Neural cell (in vitro differentiated cells): Measurements from ENCODE around the gene COL1A1. TPM values are rescaled to one million over a fixed set of nuclear protein-coding genes. Genes with fewer than 3 reads are reported as not detected.

ENCODE experiments used
- H2AFZ ChIP-seq: fragments of 200-600, 300-800 bp; sonication (generic), shearing (Covaris generic); 2 replicates; pipeline ENCODE4 v1.6.0; 2014; ENCODE audit warnings: low read depth, mild to moderate bottlenecking, antibody characterized with exemption, low read length, moderate library complexity
- H3F3A ChIP-seq: fragments of 200-600 bp; shearing (Covaris generic); 2 replicates; pipeline ENCODE4 v1.6.1; 2016; ENCODE audit warnings: mild to moderate bottlenecking, moderate library complexity, mixed read lengths, antibody characterized with exemption, low read length; ENCODE audit not compliant: insufficient read depth, poor library complexity, severe bottlenecking
- H3K27ac ChIP-seq: fragments of 200-600, 300-800 bp; sonication (generic), shearing (Covaris generic); 2 replicates; pipeline ENCODE4 v1.5.1; 2014; ENCODE audit warnings: mild to moderate bottlenecking, low read length, moderate library complexity
- H3K27me3 ChIP-seq: fragments of 300-800, 200-600 bp; sonication (generic), shearing (Covaris generic); 2 replicates; pipeline ENCODE4 v1.6.0; 2014; ENCODE audit warnings: mild to moderate bottlenecking, low read depth, low read length, moderate library complexity; ENCODE audit not compliant: insufficient read depth
- H3K36me3 ChIP-seq: fragments of 300-800, 200-600 bp; sonication (generic), shearing (Covaris generic); 2 replicates; pipeline ENCODE4 v1.5.1; 2014; ENCODE audit warnings: mild to moderate bottlenecking, antibody characterized with exemption, low read length, moderate library complexity; ENCODE audit not compliant: insufficient read depth
- H3K4me2 ChIP-seq: fragments of 300-800, 200-600 bp; sonication (generic), shearing (Covaris generic); 2 replicates; pipeline ENCODE4 v1.6.0; 2014; ENCODE audit warnings: mild to moderate bottlenecking, low read length
- H3K4me3 ChIP-seq: fragments of 300-800, 200-600 bp; sonication (generic), shearing (Covaris generic); 2 replicates; pipeline ENCODE4 v1.5.1; 2014; ENCODE audit warnings: mild to moderate bottlenecking, low read length, moderate library complexity
- H3K79me2 ChIP-seq: fragments of 200-600 bp; shearing (Covaris generic); replicated peaks from 2 replicates; pipeline ENCODE4 v1.6.0; 2014; ENCODE audit warnings: mild to moderate bottlenecking, low read length, moderate library complexity; ENCODE audit not compliant: insufficient read depth
- H3K9ac ChIP-seq: fragments of 300-800, 200-600 bp; sonication (generic), shearing (Covaris generic); 2 replicates; pipeline ENCODE4 v1.6.1; 2016; ENCODE audit warnings: mild to moderate bottlenecking, low read length, mixed read lengths
- H3K9me2 ChIP-seq: fragments of 200-600 bp; shearing (Covaris generic); 2 replicates; pipeline ENCODE4 v1.6.1; 2016; ENCODE audit warnings: mild to moderate bottlenecking, low read length, mixed read lengths; ENCODE audit not compliant: insufficient read depth
- H3K9me3 ChIP-seq: fragments of 200-600, 300-800 bp; sonication (generic), shearing (Covaris generic); 2 replicates; pipeline ENCODE4 v1.6.1; 2016; ENCODE audit warnings: mild to moderate bottlenecking, mixed run types, low read length, moderate library complexity, mixed read lengths
- H4K20me1 ChIP-seq: fragments of 200-600 bp; shearing (Covaris generic); 2 replicates; pipeline ENCODE4 v1.6.1; 2016; ENCODE audit warnings: mild to moderate bottlenecking, mixed run types; ENCODE audit not compliant: insufficient read depth
- EP300 ChIP-seq: fragments of 450-650 bp; conservative IDR thresholded peaks from 2 replicates; pipeline ENCODE4 v1.6.1; 2014; ENCODE audit warnings: antibody characterized with exemption, mild to moderate bottlenecking, moderate library complexity; ENCODE audit not compliant: poor library complexity, severe bottlenecking
- EZH2 ChIP-seq: fragments of 200-600, 300-800 bp; shearing (Covaris generic), sonication (generic); IDR thresholded peaks from 2 replicates; pipeline ENCODE4 v1.6.1; 2014; ENCODE audit warnings: antibody characterized with exemption, low read length, borderline replicate concordance, mild to moderate bottlenecking; ENCODE audit not compliant: insufficient read depth, poor library complexity, severe bottlenecking
- MXI1 ChIP-seq: fragments of 450-650 bp; conservative IDR thresholded peaks from 2 replicates; pipeline ENCODE4 v1.6.1; 2014; ENCODE audit warnings: antibody characterized with exemption, mild to moderate bottlenecking; ENCODE audit not compliant: poor library complexity, severe bottlenecking
- POLR2AphosphoS5 ChIP-seq: IDR thresholded peaks from 2 replicates; pipeline ENCODE4 v1.6.1; 2012
- RAD21 ChIP-seq: fragments of 450-650 bp; conservative IDR thresholded peaks from 2 replicates; pipeline ENCODE4 v1.6.1; 2014; ENCODE audit warnings: antibody characterized with exemption, mild to moderate bottlenecking, moderate library complexity
- SMC3 ChIP-seq: fragments of 450-650 bp; conservative IDR thresholded peaks from 2 replicates; pipeline ENCODE4 v1.6.1; 2014; ENCODE audit warnings: antibody characterized with exemption, mild to moderate bottlenecking, moderate library complexity; ENCODE audit not compliant: poor library complexity
- TAF1 ChIP-seq: IDR thresholded peaks from 2 replicates; pipeline ENCODE4 v1.6.1; 2012; ENCODE audit warnings: low read depth
- polyA plus RNA-seq: library from polyadenylated mRNA; depleted of rRNA; stranded (reverse); fragments of >200 nt; gene quantifications from 2 replicates; pipeline ENCODE4 v1.2.3, GENCODE V29; 2014
- TF ChIP-seq, protein P1 (sequence below): fragments of 450-650 bp; IDR thresholded peaks from 2 replicates; pipeline ENCODE4 v1.5.1; 2014; ENCODE audit warnings: antibody characterized with exemption, mild to moderate bottlenecking, moderate library complexity; ENCODE audit not compliant: poor library complexity, severe bottlenecking
- TF ChIP-seq, protein P2 (sequence below): IDR thresholded peaks from 2 replicates; pipeline ENCODE4 v1.6.1; 2012; ENCODE audit warnings: borderline replicate concordance

The COL1A1 gene
- polyA plus RNA-seq, 1 donor from 2014 or later, result 0.14 TPM

DNA sequence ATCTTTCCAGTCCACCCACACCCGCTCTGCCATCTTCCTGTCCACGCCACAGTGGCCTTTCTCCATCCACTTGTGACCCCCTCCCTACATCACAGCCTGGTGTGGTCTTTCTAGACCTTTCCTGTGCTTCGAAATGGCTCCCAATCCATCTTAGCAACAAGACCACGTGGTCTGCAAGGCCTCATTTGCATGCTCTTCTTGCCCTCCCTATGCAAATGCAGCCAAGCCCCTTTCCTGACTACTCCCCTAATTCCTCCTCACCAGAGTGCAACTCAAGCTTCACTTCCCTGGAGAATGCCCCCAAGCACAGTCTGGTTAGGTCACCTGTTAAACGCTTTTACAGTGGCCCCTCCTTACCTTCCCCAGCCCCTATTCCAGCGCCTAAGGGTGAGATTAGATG, 57.1 kb downstream of the COL1A1 start:
- Histone ChIP-seq H3K9me3 (no peaks in the 10 kb centered on the region), H3K4me3 (no peak overlapping the region), H3K4me2 (no peak overlapping the region), H3K27ac (no peak overlapping the region), H3K36me3 (peaks cover 5% of the 10 kb centered on the region), H3F3A (no peaks in the 10 kb centered on the region), H2AFZ (no peak overlapping the region), H3K27me3 (no peaks in the 10 kb centered on the region), H3K9ac (no peak overlapping the region), H3K79me2 (peaks cover 31% of the 10 kb centered on the region), H4K20me1 (peaks cover 38% of the 10 kb centered on the region), H3K9me2 (no peaks in the 10 kb centered on the region)
- no peak for TF ChIP-seq RAD21
- no peak for TF ChIP-seq EP300
- TF ChIP-seq EZH2, result no peak
- TF ChIP-seq, protein P1, sequence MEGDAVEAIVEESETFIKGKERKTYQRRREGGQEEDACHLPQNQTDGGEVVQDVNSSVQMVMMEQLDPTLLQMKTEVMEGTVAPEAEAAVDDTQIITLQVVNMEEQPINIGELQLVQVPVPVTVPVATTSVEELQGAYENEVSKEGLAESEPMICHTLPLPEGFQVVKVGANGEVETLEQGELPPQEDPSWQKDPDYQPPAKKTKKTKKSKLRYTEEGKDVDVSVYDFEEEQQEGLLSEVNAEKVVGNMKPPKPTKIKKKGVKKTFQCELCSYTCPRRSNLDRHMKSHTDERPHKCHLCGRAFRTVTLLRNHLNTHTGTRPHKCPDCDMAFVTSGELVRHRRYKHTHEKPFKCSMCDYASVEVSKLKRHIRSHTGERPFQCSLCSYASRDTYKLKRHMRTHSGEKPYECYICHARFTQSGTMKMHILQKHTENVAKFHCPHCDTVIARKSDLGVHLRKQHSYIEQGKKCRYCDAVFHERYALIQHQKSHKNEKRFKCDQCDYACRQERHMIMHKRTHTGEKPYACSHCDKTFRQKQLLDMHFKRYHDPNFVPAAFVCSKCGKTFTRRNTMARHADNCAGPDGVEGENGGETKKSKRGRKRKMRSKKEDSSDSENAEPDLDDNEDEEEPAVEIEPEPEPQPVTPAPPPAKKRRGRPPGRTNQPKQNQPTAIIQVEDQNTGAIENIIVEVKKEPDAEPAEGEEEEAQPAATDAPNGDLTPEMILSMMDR, result no peak
- TF ChIP-seq, protein P2, sequence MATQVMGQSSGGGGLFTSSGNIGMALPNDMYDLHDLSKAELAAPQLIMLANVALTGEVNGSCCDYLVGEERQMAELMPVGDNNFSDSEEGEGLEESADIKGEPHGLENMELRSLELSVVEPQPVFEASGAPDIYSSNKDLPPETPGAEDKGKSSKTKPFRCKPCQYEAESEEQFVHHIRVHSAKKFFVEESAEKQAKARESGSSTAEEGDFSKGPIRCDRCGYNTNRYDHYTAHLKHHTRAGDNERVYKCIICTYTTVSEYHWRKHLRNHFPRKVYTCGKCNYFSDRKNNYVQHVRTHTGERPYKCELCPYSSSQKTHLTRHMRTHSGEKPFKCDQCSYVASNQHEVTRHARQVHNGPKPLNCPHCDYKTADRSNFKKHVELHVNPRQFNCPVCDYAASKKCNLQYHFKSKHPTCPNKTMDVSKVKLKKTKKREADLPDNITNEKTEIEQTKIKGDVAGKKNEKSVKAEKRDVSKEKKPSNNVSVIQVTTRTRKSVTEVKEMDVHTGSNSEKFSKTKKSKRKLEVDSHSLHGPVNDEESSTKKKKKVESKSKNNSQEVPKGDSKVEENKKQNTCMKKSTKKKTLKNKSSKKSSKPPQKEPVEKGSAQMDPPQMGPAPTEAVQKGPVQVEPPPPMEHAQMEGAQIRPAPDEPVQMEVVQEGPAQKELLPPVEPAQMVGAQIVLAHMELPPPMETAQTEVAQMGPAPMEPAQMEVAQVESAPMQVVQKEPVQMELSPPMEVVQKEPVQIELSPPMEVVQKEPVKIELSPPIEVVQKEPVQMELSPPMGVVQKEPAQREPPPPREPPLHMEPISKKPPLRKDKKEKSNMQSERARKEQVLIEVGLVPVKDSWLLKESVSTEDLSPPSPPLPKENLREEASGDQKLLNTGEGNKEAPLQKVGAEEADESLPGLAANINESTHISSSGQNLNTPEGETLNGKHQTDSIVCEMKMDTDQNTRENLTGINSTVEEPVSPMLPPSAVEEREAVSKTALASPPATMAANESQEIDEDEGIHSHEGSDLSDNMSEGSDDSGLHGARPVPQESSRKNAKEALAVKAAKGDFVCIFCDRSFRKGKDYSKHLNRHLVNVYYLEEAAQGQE, result no peak
- no peak for TF ChIP-seq SMC3
- TF ChIP-seq MXI1, result no peak
- TF ChIP-seq TAF1, result no peak
- TF ChIP-seq POLR2AphosphoS5, result no peak

- Histone ChIP-seq H3K27me3 (no peaks in the 10 kb centered on the region), H3K79me2 (peaks cover 25% of the 10 kb centered on the region), H3K4me2 (no peak overlapping the region), H3K36me3 (peaks cover 12% of the 10 kb centered on the region), H3F3A (no peaks in the 10 kb centered on the region), H3K9ac (no peak overlapping the region), H4K20me1 (peaks cover 33% of the 10 kb centered on the region), H3K9me3 (no peaks in the 10 kb centered on the region), H3K27ac (no peak overlapping the region), H3K9me2 (no peaks in the 10 kb centered on the region), H2AFZ (no peak overlapping the region), H3K4me3 (no peak overlapping the region)
- TF ChIP-seq, protein P2, result no peak
- TF ChIP-seq RAD21, result no peak
- TF ChIP-seq EZH2, result no peak
- TF ChIP-seq, protein P1, result no peak
- no peak for TF ChIP-seq MXI1
- TF ChIP-seq POLR2AphosphoS5, result no peak
- no peak for TF ChIP-seq EP300
Observed at GRCh38 chr17:50143461-50144176, 57.8 kb downstream of the COL1A1 start.
